PC-9 (cell line): ENCODE measurements around the gene UFC1. TPM values are rescaled to one million over a fixed set of nuclear protein-coding genes. Genes with fewer than 3 reads are reported as not detected.
A peak's percentile ranks its signal among the peaks of the same experiment; 100 is the strongest.

Experiments used
- BruUV-seq: library from RNA; stranded (reverse); fragments of 400-500 nt; replicated peaks from 2 replicates; lab custom pipeline; 2021; lab: Mats Ljungman, UMichigan
- CTCF ChIA-PET: fragments of 300-600 bp; sonication (Branson Sonifier 250); formaldehyde crosslinking; loops from one replicate; lab custom pipeline; 2022; ENCODE audit warnings: antibody characterized with exemption; lab: Charles Lee
- POLR2A ChIA-PET: fragments of 300-600 bp; sonication (Branson Sonifier 250); formaldehyde crosslinking; loops from one replicate; lab custom pipeline; 2022; ENCODE audit warnings: antibody characterized with exemption; ENCODE audit not compliant: unreplicated experiment; lab: Charles Lee
- DNase-seq, 2 experiments: peaks; one replicate each; pipeline versions ENCODE4 v3.0.0 to v3.0.0-alpha.2; 2015 to 2022; ENCODE audit warnings: mixed read lengths in 1 of 2
- H2AFZ ChIP-seq: fragments of 200-600 bp; sonication (generic); 2 replicates; pipeline ENCODE4 v1.8.1; 2017; ENCODE audit warnings: antibody characterized with exemption
- H3F3A ChIP-seq: fragments of 200-600 bp; sonication (generic); 2 replicates; pipeline ENCODE4 v1.8.1; 2017; ENCODE audit warnings: antibody characterized with exemption, mild to moderate bottlenecking, low read depth; ENCODE audit not compliant: insufficient read depth
- H3K27ac ChIP-seq: fragments of 200-600 bp; sonication (generic); 2 replicates; pipeline ENCODE4 v1.6.1; 2016; ENCODE audit warnings: mixed run types
- H3K27me3 ChIP-seq: fragments of 200-600 bp; sonication (generic); 2 replicates; pipeline ENCODE4 v1.6.1; 2016; ENCODE audit warnings: low read depth, mixed run types; ENCODE audit not compliant: insufficient read depth
- H3K36me3 ChIP-seq: fragments of 200-600 bp; sonication (generic); 2 replicates; pipeline ENCODE4 v1.6.1; 2016; ENCODE audit warnings: low read depth, mixed run types
- H3K4me1 ChIP-seq: fragments of 200-600 bp; sonication (generic); replicated peaks from 2 replicates; pipeline ENCODE4 v1.6.1; 2016; ENCODE audit warnings: mixed run types; ENCODE audit not compliant: insufficient read depth
- H3K4me2 ChIP-seq: fragments of 200-600 bp; sonication (generic); 2 replicates; pipeline ENCODE4 v1.6.1; 2017; ENCODE audit warnings: mixed run types
- H3K4me3 ChIP-seq: fragments of 200-600 bp; sonication (generic); 2 replicates; pipeline ENCODE4 v1.6.1; 2016; ENCODE audit warnings: mixed run types
- H3K79me2 ChIP-seq: fragments of 200-600 bp; sonication (generic); 2 replicates; pipeline ENCODE4 v1.6.1; 2017; ENCODE audit warnings: low read depth, mixed run types
- H3K9me2 ChIP-seq: fragments of 200-600 bp; sonication (generic); 2 replicates; pipeline ENCODE4 v1.8.1; 2017; ENCODE audit warnings: mild to moderate bottlenecking; ENCODE audit not compliant: insufficient read depth
- H3K9me3 ChIP-seq: fragments of 200-600 bp; sonication (generic); 2 replicates; pipeline ENCODE4 v1.8.1; 2016; ENCODE audit warnings: low read depth; ENCODE audit not compliant: insufficient read depth
- H4K20me1 ChIP-seq: fragments of 200-600 bp; sonication (generic); 2 replicates; pipeline ENCODE4 v1.8.1; 2017; ENCODE audit not compliant: insufficient read depth
- CTCF ChIP-seq: fragments of 200-600 bp; sonication (generic); conservative IDR thresholded peaks from 2 replicates; pipeline ENCODE4 v1.6.1; 2017; ENCODE audit warnings: mixed run types, antibody characterized with exemption, mild to moderate bottlenecking, moderate library complexity
- EZH2 ChIP-seq: fragments of 200-600 bp; sonication (generic); IDR thresholded peaks from 2 replicates; pipeline ENCODE4 v1.8.0; 2017; ENCODE audit warnings: antibody characterized with exemption, low read depth
- intact Hi-C: fragments of 100-400 bp; cut with micrococcal nuclease; formaldehyde crosslinking; loops from one replicate; pipeline ENCODE4 v1.10.0; 2022; ENCODE audit not compliant: unreplicated experiment
- total RNA-seq: library from RNA; stranded (reverse); gene quantifications from 2 replicates; pipeline ENCODE4 v1.2.3, GENCODE V29; 2021

The UFC1 gene
- total RNA-seq, 1 experiment from 2014 or later: 74.9 TPM

DNA sequence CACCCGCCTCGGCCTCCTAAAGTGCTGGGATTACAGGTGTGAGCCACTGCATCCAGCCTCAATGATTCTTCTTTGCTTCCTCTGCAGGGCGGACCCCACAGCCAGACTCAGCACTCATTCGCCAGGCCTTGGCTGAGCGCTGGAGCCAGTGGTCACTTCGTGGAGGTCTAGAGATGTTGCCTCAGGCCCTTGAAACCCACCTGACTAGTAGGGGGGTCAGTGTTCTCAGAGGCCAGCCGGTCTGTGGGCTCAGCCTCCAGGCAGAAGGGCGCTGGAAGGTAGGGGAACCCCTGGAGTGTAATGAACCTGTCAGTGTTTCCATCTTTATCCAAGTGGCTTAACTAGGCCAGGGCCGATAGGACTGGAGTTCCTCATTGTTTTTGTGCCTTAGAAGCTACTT lies 15.1 kb downstream of the UFC1 start:
- POLR2A ChIA-PET: no interaction called here
- CTCF ChIA-PET: interaction anchor here (0.6 kb wide), 1 partner anchor 72 kb away, joined by 8 read pairs; no protein-coding TSS in a partner anchor
- TF ChIP-seq CTCF (no peak), EZH2 (no peak)
- Histone ChIP-seq H3K27ac (no peak overlapping the region), H3K9me2 (no peaks in the 10 kb centered on the region), H3K4me1 (peaks cover 15% of the 10 kb centered on the region), H4K20me1 (no peaks in the 10 kb centered on the region), H2AFZ (no peak overlapping the region), H3K4me2 (no peak overlapping the region), H3K4me3 (no peak overlapping the region), H3K79me2 (no peaks in the 10 kb centered on the region), H3K36me3 (peaks cover 9% of the 10 kb centered on the region), H3F3A (peaks cover 26% of the 10 kb centered on the region; the same call in 1 of the 2 replicates), H3K9me3 (no peaks in the 10 kb centered on the region), H3K27me3 (no peaks in the 10 kb centered on the region)
- BruUV-seq: no TSS peak
- intact Hi-C loops: no loop called here
- no peak for DNase-seq

GRCh38 chr1:161171191-161171590 lies 17.4 kb downstream of the UFC1 start:
- DNase-seq: no peak
- no peaks in the 10 kb centered on the region for H3K9me3 ChIP-seq
- peaks cover 5% of the 10 kb centered on the region for H3K79me2 ChIP-seq
- H3K27ac ChIP-seq: no peak overlapping the region
- H4K20me1 ChIP-seq: no peaks in the 10 kb centered on the region
- H3K4me1 ChIP-seq: peaks cover 8% of the 10 kb centered on the region
- H3K36me3 ChIP-seq: peaks cover 11% of the 10 kb centered on the region
- no peak overlapping the region for H3K4me2 ChIP-seq
- intact Hi-C loops: no loop called here
- H3F3A ChIP-seq: peaks cover 7% of the 10 kb centered on the region; the same call in 1 of the 2 replicates
- POLR2A ChIA-PET: no interaction called here
- CTCF ChIA-PET: interaction anchor here (0.5 kb wide), 1 partner anchor 1142 kb away, joined by 4 read pairs; no protein-coding TSS in a partner anchor
- no peaks in the 10 kb centered on the region for H3K9me2 ChIP-seq
- TF ChIP-seq CTCF: peak; percentile 27; the same call in 1 of the 2 replicates
- TF ChIP-seq EZH2: no peak
- no peak overlapping the region for H3K4me3 ChIP-seq
- H2AFZ ChIP-seq: no peak overlapping the region
- no TSS peak for BruUV-seq
- no peaks in the 10 kb centered on the region for H3K27me3 ChIP-seq

- Histone ChIP-seq H3K27me3 (no peaks in the 10 kb centered on the region), H3K4me2 (no peak overlapping the region), H3K36me3 (peaks cover 11% of the 10 kb centered on the region), H3K9me3 (no peaks in the 10 kb centered on the region), H3K4me3 (no peak overlapping the region), H2AFZ (no peak overlapping the region), H3K79me2 (peaks cover 10% of the 10 kb centered on the region), H3K27ac (no peak overlapping the region), H3F3A (peaks cover 7% of the 10 kb centered on the region; the same call in 1 of the 2 replicates), H3K4me1 (peaks cover 12% of the 10 kb centered on the region), H4K20me1 (no peaks in the 10 kb centered on the region), H3K9me2 (no peaks in the 10 kb centered on the region)
- POLR2A ChIA-PET: no interaction called here
- no peak for DNase-seq
- no TSS peak for BruUV-seq
- no peak for TF ChIP-seq EZH2
- no peak for TF ChIP-seq CTCF
- CTCF ChIA-PET: interaction anchor here (0.5 kb wide), 1 partner anchor 1142 kb away, joined by 4 read pairs; no protein-coding TSS in a partner anchor
- intact Hi-C loops: no loop called here
These were observed 17.9 kb downstream of the UFC1 start for GRCh38 chr1:161171696-161172095.
